HUES6 (cell line): ENCODE results near the gene SLC34A3.
A peak's percentile ranks its signal among the peaks of the same experiment; 100 is the strongest.

Experiments used
- H3K27ac ChIP-seq: 2 replicates; pipeline ENCODE4 v1.7.0; 2013; ENCODE audit warnings: low read depth, mild to moderate bottlenecking, low read length, inconsistent platforms
- H3K27me3 ChIP-seq: 2 replicates; pipeline ENCODE4 v1.6.1; 2013; ENCODE audit warnings: low read length; ENCODE audit not compliant: control insufficient read depth, insufficient read depth
- H3K36me3 ChIP-seq: 2 replicates; pipeline ENCODE4 v1.6.1; 2013; ENCODE audit warnings: low read length; ENCODE audit not compliant: control insufficient read depth, insufficient read depth
- H3K4me1 ChIP-seq: 2 replicates; pipeline ENCODE4 v1.6.1; 2013; ENCODE audit warnings: low read length; ENCODE audit not compliant: control insufficient read depth, insufficient read depth
- H3K4me3 ChIP-seq: 2 replicates; pipeline ENCODE4 v1.5.1; 2013; ENCODE audit warnings: low read depth, low read length
- H3K9ac ChIP-seq: one replicate; pipeline ENCODE4 v1.6.1; 2013; ENCODE audit warnings: mild to moderate bottlenecking, low read length
- H3K9me3 ChIP-seq: 2 replicates; pipeline ENCODE4 v1.6.1; 2013; ENCODE audit warnings: low read depth, low read length; ENCODE audit not compliant: control insufficient read depth, insufficient read depth

SLC34A3 gene

GRCh38 chr9:137230705-137231371, at the start of gene SLC34A3:
Gene SLC34A3, plus strand, starts transcription at chr9:137230901. Its CDS starts 802 bp downstream, at chr9:137231703.
- Histone ChIP-seq H3K9ac (no peak within 1 kb of the TSS), H3K27ac (no peak within 1 kb of the TSS), H3K36me3 (no peaks in the 10 kb centered on the region)

GRCh38 chr9:137181680-137182079, 49.0 kb upstream of the SLC34A3 start:
- no peak overlapping the region for H3K4me3 ChIP-seq
- H3K36me3 ChIP-seq = peaks cover 73% of the 10 kb centered on the region
- no peaks in the 10 kb centered on the region for H3K4me1 ChIP-seq
- H3K27me3 ChIP-seq = no peaks in the 10 kb centered on the region; the same call in 1 of the 2 replicates
- no peak overlapping the region for H3K9ac ChIP-seq
- no peaks in the 10 kb centered on the region for H3K9me3 ChIP-seq
- H3K27ac ChIP-seq = no peak overlapping the region

More at GRCh38 chr9:137230705-137231371, at the start of gene SLC34A3:
- Histone ChIP-seq H3K9me3 (no peaks in the 10 kb centered on the region), H3K27me3 (no peaks in the 10 kb centered on the region), H3K4me1 (peaks cover 11% of the 10 kb centered on the region), H3K4me3 (no peak within 1 kb of the TSS)

- H3K9ac ChIP-seq = no peak overlapping the region
- peaks cover 69% of the 10 kb centered on the region for H3K36me3 ChIP-seq
- no peak overlapping the region for H3K4me3 ChIP-seq
- H3K4me1 ChIP-seq = peaks cover 4% of the 10 kb centered on the region; the same call in 1 of the 2 replicates
- H3K27ac ChIP-seq = no peak overlapping the region
- no peaks in the 10 kb centered on the region for H3K27me3 ChIP-seq
- no peaks in the 10 kb centered on the region for H3K9me3 ChIP-seq
These were observed 47.9 kb upstream of the SLC34A3 start for GRCh38 chr9:137182836-137183235.

GRCh38 chr9:137183980-137184595, 46.6 kb upstream of the SLC34A3 start:
- H3K9me3 ChIP-seq = no peaks in the 10 kb centered on the region
- H3K27me3 ChIP-seq = no peaks in the 10 kb centered on the region
- no peak overlapping the region for H3K4me3 ChIP-seq
- no peak overlapping the region for H3K9ac ChIP-seq
- peaks cover 4% of the 10 kb centered on the region; the same call in 1 of the 2 replicates for H3K4me1 ChIP-seq
- peaks cover 69% of the 10 kb centered on the region for H3K36me3 ChIP-seq
- H3K27ac ChIP-seq = no peak overlapping the region

GRCh38 chr9:137184881-137185660, 45.6 kb upstream of the SLC34A3 start:
- no peaks in the 10 kb centered on the region for H3K9me3 ChIP-seq
- H3K4me1 ChIP-seq = peaks cover 11% of the 10 kb centered on the region
- no peak overlapping the region for H3K9ac ChIP-seq
- no peaks in the 10 kb centered on the region for H3K27me3 ChIP-seq
- H3K4me3 ChIP-seq = no peak overlapping the region
- H3K36me3 ChIP-seq = peaks cover 64% of the 10 kb centered on the region
- no peak overlapping the region for H3K27ac ChIP-seq

- Histone ChIP-seq H3K9me3 (no peaks in the 10 kb centered on the region), H3K27ac (no peak overlapping the region), H3K27me3 (no peaks in the 10 kb centered on the region), H3K4me3 (no peak overlapping the region), H3K36me3 (peaks cover 61% of the 10 kb centered on the region), H3K4me1 (peaks cover 11% of the 10 kb centered on the region), H3K9ac (no peak overlapping the region)
These were observed 44.8 kb upstream of the SLC34A3 start for GRCh38 chr9:137185921-137186320.

- no peak overlapping the region for H3K4me3 ChIP-seq
These were observed 44.3 kb upstream of the SLC34A3 start for GRCh38 chr9:137186385-137186784.

GRCh38 chr9:137187386-137187785, 43.3 kb upstream of the SLC34A3 start:
- peaks cover 62% of the 10 kb centered on the region for H3K36me3 ChIP-seq
- H3K9me3 ChIP-seq = no peaks in the 10 kb centered on the region
- H3K4me3 ChIP-seq = peak overlapping the region; percentile 95
- no peaks in the 10 kb centered on the region for H3K27me3 ChIP-seq
- peak overlapping the region; percentile 81 for H3K9ac ChIP-seq
- no peak overlapping the region for H3K27ac ChIP-seq
- peaks cover 11% of the 10 kb centered on the region for H3K4me1 ChIP-seq

More at GRCh38 chr9:137186385-137186784, 44.3 kb upstream of the SLC34A3 start:
- Histone ChIP-seq H3K36me3 (peaks cover 63% of the 10 kb centered on the region), H3K27ac (no peak overlapping the region), H3K4me1 (peaks cover 11% of the 10 kb centered on the region), H3K9me3 (no peaks in the 10 kb centered on the region), H3K9ac (no peak overlapping the region), H3K27me3 (no peaks in the 10 kb centered on the region)

- no peaks in the 10 kb centered on the region for H3K27me3 ChIP-seq
- peak overlapping the region; percentile 95 for H3K4me3 ChIP-seq
- H3K4me1 ChIP-seq = peaks cover 11% of the 10 kb centered on the region
- no peak overlapping the region; the same call in 1 of the 2 replicates for H3K27ac ChIP-seq
- H3K9me3 ChIP-seq = no peaks in the 10 kb centered on the region
- peak overlapping the region; percentile 81 for H3K9ac ChIP-seq
- peaks cover 55% of the 10 kb centered on the region for H3K36me3 ChIP-seq
These were observed 42.6 kb upstream of the SLC34A3 start for GRCh38 chr9:137188086-137188489.

- Histone ChIP-seq H3K9me3 (no peaks in the 10 kb centered on the region), H3K27ac (peak within 1 kb of the TSS; percentile 46; the same call in 1 of the 2 replicates), H3K4me1 (peaks cover 11% of the 10 kb centered on the region), H3K27me3 (no peaks in the 10 kb centered on the region), H3K36me3 (peaks cover 49% of the 10 kb centered on the region), H3K4me3 (peak within 1 kb of the TSS; percentile 95), H3K9ac (peak within 1 kb of the TSS; percentile 81)
These were observed 42.0 kb upstream of the SLC34A3 start, which contains the start of the genes ANAPC2 and SSNA1 for GRCh38 chr9:137188490-137189296. Gene ANAPC2, minus strand, starts transcription at chr9:137188560. Its CDS starts 28 bp downstream, at chr9:137188532. Gene SSNA1, plus strand, starts transcription at chr9:137188676. Its CDS starts 51 bp downstream, at chr9:137188727.
